DMS114 treated with DMSO at 0.1 percent for 48 hours (cell line): Measurements from ENCODE around the gene CELF4.

ENCODE experiments used
- DNase-seq: peaks from one replicate; lab custom pipeline; 2025; ENCODE audit not compliant: unreplicated experiment; lab: John Stamatoyannopoulos, UW

CELF4 gene

GRCh38 chr18:37447962-37448888 lies 117.4 kb downstream of the CELF4 start:
- no peak for DNase-seq

- no peak for DNase-seq
Measured at GRCh38 chr18:37445836-37446235, 119.8 kb downstream of the CELF4 start.

- DNase-seq, result no peak
Measured at GRCh38 chr18:37445368-37445767, 120.2 kb downstream of the CELF4 start.

GRCh38 chr18:37443325-37444055 lies 122.1 kb downstream of the CELF4 start:
- no peak for DNase-seq

GRCh38 chr18:37442477-37442876 lies 123.1 kb downstream of the CELF4 start:
- no peak for DNase-seq

GRCh38 chr18:37441821-37442220 lies 123.8 kb downstream of the CELF4 start:
- no peak for DNase-seq

GRCh38 chr18:37440206-37440605 lies 125.4 kb downstream of the CELF4 start:
- no peak for DNase-seq

- DNase-seq, result no peak
Measured at GRCh38 chr18:37438417-37439180, 127.0 kb downstream of the CELF4 start.

GRCh38 chr18:37435996-37436395 lies 129.6 kb downstream of the CELF4 start:
- DNase-seq, result no peak

- DNase-seq, result no peak
Measured at GRCh38 chr18:37435150-37435867, 130.3 kb downstream of the CELF4 start.

GRCh38 chr18:37434161-37434860 lies 131.3 kb downstream of the CELF4 start:
- DNase-seq, result no peak

GRCh38 chr18:37432436-37433195 lies 133.0 kb downstream of the CELF4 start:
- no peak for DNase-seq

- DNase-seq, result no peak
Measured at GRCh38 chr18:37430357-37431076, 135.1 kb downstream of the CELF4 start.

GRCh38 chr18:37429791-37430190 lies 135.8 kb downstream of the CELF4 start:
- DNase-seq, result no peak

GRCh38 chr18:37428288-37428974 lies 137.2 kb downstream of the CELF4 start:
- DNase-seq, result no peak

- no peak for DNase-seq
Measured at GRCh38 chr18:37426586-37426985, 139.0 kb downstream of the CELF4 start.

- DNase-seq, result no peak
Measured at GRCh38 chr18:37425222-37425621, 140.4 kb downstream of the CELF4 start.

GRCh38 chr18:37424507-37424906 lies 141.1 kb downstream of the CELF4 start:
- no peak for DNase-seq
